HG02981 (cell line): ENCODE results near the gene MYO1E.
A peak's percentile ranks its signal among the peaks of the same experiment; 100 is the strongest.

Experiments used
- ATAC-seq: cut with Tn5 transposase; IDR thresholded peaks from one replicate; pipeline ENCODE4 v1.9.1; 2021; ENCODE audit warnings: mild to moderate bottlenecking, moderate library complexity; ENCODE audit not compliant: unreplicated experiment

MYO1E gene

DNA sequence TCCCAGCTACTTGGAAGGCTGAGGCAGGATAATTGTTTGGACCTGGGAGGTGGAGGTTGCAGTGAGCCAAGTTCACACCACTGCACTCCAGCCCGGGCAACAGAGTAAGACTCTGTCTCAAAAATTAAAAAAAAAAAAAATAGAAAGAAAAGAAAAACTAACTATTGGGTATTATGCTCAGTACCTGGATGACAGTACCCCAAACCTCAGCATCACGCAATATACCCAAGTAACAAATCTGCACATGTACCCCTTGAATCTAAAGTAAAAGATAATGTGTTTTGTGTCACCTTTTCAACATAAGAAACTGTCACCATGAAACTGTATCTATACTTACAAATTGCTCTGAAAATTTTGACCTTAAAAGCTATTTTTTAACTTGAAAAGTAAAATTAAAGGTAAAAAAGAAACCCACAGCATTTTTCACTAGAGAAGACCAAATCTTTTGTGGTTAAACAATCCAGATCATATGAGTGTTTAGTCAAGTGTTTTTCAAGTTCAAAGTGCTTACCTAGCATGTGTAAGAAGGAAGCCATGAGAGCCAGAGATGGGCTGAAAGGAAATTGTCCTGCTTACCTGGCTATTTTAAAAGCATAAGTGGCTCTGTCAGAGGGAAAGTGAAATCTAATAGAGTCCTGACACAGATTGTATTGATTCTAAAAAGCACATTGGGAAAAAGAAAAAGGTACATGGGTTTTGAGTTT lies 50.5 kb downstream of the MYO1E start:
- ATAC-seq, result no peak

DNA sequence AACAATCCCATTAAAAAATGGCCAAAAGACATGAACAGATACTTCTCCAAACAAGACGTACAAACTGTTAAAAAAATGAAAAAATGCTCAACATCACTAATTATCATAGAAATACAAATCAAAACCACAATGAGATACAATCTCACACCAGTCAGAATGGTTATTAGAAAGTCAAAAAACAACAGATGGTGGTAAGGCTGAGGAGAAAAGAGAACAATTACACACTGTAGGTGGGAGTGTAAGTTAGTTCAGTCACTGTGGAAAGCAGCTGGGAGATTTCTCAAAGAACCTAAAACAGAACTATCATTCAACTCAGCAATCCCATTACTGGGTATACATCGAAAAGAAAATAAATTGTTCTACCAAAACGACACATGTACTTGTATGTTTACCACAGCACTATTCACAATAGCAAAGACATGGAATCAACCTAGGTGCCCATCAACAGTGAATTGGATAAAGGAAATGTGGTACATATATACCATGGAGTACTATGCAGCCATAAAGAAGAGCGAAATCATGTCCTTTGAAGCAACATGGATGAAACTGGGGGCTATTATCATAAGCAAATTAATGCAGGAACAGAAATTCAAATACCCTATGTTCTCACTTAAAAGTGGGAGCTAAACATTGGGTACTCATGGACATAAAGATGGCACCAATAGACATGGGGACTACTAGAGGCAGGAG lies 51.5 kb downstream of the MYO1E start:
- no peak for ATAC-seq

DNA sequence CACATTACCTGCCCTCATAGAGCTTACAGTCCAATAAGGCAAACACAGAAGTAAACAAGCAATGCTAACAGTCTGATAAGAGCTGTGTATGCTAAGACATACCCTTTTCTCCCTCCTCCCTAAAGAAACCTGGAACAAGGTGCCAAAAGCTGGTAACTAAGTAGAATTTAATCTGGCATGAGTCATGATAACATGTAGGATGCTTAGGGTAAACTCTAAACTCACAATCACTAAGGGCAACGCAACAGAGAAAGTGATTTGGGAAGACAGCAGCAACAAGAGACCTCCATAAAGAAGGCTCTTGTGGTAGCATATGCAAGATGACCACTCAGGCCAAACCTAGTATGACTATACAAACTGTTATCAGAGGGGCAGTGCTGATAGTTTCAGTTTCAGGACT lies 55.5 kb downstream of the MYO1E start:
- no peak for ATAC-seq

DNA sequence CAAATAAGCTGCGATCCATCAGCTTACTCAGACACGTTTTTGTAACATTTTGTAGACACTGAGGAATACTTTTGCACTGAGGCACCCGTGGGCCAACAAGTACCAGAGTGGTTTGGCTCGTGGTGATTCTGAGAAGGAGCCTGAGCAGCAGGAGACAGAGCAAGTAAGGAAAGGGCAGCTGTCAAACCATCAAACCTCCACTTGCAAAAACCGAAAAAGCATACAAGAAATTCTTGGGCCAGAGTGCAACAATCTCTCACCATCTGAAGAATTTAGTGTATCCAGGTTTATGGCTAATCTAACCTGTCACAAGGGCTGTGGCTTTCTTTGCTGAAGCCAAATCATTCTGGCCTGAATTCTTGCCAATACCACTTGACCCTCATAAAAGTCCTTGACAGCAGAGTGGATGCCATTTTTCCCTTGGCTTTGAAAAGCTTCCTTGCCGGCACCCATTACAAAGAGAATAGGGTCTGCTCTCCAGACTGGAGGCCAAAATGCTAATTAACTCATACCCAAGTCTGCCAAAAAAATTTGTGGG lies 56.7 kb downstream of the MYO1E start:
- ATAC-seq, result no peak

DNA sequence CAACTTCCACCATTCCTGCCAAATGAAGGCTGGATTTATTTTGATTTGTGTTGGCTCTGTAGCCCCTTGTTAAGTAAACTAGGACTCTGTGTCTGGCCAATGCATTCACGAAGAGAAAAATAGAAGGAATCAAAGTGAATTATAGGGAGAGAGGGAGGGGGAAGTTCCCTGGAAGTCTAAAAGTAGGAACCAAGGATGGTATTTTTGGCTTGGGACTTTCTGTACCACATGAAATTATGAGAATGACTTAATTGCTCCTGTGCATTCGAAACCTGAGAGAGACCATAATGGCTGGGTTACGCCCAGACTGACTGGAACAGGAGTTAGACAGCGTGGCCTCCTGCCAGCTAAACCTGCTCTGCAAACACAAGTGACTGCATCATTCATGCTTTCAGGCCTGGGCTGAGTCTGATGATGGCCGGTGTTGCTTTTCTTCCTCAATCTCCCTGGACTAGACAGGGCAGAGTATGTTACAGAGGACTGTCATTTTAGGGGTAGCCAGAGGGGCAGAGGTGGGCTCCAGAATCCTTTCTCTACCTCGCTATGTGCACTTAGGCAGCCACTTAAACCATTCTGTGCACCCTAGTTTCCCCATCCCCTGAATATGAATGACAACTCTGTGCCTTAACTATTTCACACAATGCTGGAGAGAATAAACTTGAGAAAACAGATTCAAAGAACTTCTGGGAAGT lies 58.9 kb downstream of the MYO1E start:
- ATAC-seq, result peak; percentile 83

DNA sequence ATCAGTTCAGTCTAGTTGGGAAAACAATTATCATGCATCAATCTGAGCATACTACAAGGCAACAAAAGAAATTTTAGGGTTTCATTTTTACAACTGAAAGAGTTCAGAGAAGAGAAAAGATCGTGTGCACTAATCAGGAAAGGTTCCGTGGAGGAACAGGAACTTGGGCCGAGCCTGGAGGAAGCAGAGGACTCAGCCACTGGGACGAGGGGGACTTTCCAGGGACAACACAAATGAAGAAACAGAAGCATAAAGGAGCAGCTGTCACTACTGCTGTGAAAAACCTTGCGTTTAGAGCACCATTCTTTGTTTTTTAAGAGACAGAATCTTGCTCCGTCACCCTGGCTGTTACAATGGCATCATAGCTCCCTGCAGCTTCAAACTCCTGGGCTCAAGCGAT lies 60.5 kb downstream of the MYO1E start:
- no peak for ATAC-seq

DNA sequence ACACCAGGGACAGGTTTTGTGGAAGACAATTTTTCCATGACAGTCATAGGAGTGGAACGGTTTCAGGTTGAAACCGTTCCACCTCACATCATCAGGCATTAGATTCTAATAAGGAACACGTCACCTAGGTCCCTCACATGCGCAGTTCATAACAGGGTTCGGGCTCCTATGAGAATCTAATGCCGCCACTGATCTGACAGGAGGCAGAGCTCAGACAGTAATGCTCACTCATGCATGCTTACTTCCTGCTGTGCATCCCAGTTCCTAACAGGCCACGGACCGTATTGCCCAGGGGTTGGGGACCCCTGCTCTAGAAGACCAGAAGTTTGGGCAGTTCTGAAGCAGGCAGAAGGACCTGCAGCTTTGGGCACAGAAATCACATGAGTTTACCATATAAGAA lies 61.5 kb downstream of the MYO1E start:
- ATAC-seq, result no peak

DNA sequence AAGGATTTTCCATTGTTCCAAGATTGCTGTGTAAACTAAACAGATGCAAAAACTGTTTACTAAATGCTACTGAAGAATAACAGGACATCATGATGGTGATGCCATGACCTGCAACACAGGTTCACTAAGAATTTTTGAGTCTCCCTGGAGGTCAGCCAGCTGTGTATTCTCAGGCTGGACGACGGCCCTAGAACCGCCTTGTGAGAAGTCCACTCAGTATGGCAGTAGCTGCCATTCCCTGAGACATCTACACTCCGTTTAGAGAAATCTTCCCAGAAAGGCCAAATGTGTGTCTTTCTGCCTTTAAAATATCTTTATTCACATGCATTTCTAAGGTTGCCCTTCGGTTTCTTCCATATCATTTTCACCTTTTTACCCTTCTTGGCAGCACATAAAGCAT lies 63.3 kb downstream of the MYO1E start:
- ATAC-seq, result no peak

DNA sequence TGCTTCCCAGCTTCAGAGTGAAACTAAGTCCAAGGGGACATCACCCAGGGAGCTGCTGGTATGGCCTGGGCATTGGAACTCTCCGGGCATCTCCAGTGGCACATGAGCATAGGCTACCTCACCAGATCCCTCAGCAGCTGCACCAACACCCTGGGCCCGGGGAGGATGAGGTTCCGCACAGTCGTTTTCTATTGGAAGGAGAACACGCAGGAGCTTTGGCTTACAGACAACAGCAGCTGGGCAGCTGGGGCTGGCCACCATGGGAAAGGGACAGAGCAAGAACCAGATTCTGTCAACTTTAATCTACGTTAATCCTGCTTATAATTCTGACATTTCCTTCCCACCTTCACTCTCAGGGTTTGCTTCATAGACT lies 65.5 kb downstream of the MYO1E start:
- no peak for ATAC-seq

DNA sequence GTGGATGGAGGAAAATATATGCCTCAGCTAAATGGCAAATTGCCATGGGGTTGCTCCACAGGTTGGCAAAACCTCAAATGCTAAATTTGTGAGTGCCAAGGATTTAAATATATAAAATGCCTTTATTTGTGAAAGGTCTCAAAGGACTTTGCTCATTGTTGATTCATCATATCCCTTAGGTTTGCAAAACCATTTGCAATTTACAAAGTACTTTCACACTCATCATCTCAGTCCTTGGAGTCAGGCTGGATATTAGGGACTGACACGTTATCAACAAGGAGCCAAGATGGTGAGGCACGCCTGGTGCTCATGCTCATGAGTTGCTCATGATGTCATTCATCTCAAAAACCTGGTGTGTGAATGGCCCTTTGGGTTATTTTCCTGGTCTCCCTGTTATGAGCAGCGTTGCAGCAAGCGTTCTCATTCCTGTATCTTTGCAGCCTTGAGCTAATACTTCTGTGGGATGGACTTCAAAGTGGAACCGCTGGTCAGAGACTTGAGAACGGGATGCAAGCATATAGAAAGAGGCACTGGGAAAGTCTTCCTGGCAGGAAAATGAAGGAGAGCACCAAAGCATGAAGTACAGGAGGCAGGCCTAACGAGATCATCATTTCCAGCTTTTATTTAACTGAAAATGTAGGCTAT lies 66.0 kb downstream of the MYO1E start:
- ATAC-seq, result no peak

DNA sequence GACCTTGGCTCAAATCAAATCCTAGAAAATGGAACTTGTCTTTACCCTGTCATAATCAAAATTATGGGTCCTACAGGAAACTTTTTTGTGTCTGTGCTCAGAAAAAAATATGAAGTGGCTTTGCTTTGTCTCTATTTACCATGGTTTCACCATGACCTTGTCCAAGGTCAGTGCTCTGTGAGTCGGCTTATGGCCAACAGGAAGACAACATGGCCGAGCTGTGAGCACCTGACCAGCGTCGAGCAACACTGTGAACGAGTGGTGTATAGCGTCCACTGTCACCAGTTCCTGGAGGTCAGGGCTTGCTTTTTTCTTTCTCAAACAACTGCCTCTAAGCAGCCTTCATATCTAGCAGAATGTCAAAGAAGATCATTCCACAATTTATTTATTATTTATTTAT lies 67.9 kb downstream of the MYO1E start:
- no peak for ATAC-seq

DNA sequence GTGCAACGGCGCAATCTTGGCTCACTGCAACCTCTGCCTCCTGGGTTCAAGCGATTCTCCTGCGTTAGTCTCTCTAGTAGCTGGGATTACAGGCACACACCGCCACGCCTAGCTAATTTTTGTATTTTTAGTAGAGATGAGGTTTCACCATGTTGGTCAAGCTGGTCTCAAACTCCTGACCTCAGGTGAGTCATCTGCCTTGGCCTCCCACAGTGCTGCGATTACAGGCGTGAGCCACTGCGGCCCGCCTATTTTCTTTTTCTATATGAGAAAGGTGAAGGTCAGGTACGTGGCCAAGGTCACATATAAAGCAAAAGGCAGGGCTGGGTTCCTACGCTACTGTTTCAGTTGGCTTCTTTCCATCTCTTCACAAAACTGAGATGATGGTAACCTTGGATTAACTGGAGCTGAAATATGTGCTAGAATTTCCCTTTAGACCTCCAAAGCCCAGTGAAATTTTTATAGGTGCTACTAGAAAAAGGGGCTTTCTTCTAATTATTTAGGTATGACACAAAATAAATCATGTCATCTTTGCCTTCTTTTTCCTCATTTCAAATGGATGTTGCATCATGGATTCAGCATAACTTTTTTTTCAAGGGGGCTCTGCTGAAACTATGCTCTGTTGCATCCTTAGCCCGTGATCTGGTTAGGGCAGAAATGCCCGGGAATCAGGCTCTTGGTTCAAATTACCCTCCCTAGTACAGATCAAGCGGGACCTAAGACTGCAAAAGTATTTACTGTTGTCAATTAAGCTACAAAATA lies 68.5 kb downstream of the MYO1E start:
- no peak for ATAC-seq

DNA sequence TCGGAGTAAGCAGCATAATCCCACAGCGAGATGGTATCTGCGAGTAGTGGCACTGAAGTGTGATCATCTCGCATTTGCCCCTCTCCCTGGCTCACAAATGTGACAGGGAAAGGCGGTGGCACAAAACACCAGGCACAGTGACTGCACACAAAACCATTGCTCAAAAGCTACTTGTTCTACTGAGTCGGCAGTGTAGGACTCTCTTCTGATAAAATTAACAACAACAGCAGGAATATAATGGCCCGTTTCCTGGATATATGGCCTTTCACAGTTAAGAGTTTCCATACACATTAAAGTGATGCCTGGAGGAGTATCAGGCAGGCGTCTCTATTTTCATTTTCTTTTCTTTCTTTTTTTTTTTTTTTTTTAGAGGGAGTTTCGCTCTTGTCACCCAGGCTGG lies 69.0 kb downstream of the MYO1E start:
- ATAC-seq, result no peak

DNA sequence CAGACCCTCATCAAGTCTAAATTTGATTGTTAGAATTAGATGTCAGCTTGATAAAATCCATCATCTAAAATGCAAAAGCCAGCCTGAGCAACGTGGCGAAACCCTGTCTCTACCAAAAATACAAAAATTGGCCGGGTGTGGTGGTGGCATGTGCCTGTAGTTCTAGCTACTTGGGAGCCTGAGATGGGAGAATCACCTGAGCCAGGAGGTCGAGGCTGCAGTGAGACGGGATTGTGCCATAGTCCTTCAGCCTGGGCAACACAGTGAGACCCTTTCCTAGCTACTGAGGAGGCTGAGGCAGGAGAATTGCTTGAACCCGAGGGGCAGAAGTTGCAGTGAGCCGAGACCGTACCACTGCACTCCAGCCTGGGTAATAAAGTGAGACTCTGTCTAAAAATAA lies 69.5 kb downstream of the MYO1E start:
- no peak for ATAC-seq

DNA sequence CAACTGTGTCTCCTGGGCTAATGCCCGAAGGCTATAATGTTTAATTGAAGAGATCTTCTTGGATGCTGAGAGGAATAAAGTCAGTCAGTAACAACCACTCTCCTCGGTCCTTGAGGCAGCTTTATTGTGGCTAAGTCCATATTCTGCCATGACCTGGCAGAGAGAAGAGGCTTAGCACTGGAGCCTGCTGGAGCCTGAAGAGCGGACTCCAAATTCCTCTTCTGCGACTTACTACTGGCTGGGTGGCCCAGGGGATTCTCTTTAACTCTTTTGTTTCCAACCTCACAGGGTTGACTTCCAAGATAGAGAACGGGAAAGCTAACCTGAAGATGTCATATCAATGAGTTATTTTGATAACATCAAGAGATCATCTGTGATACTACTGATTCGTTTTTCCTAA lies 71.1 kb downstream of the MYO1E start:
- no peak for ATAC-seq

DNA sequence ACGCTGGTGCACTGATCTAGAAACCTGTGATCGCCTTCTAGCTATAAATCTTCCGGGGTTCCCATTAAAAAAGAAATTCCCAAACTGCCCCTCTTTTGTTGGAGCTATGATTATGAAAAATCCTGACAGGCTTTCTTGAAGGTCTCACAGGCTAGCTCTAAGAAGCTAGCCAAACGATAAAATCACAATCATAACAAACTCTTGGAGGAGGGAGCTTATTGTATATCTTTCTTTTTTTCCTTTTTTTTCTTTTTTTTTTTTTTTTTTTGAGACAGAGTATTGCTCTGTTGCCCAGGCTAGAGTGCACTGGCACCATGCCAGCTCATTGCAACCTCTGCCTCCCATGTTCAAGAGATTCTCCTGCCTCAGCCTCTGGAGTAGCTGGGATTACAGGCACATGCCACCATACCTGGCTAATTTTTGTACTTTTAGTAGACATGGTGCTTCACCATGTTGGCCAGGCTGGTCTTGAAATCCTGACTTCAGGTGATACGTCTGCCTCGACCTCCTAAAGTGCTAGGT lies 72.0 kb downstream of the MYO1E start:
- ATAC-seq, result no peak

DNA sequence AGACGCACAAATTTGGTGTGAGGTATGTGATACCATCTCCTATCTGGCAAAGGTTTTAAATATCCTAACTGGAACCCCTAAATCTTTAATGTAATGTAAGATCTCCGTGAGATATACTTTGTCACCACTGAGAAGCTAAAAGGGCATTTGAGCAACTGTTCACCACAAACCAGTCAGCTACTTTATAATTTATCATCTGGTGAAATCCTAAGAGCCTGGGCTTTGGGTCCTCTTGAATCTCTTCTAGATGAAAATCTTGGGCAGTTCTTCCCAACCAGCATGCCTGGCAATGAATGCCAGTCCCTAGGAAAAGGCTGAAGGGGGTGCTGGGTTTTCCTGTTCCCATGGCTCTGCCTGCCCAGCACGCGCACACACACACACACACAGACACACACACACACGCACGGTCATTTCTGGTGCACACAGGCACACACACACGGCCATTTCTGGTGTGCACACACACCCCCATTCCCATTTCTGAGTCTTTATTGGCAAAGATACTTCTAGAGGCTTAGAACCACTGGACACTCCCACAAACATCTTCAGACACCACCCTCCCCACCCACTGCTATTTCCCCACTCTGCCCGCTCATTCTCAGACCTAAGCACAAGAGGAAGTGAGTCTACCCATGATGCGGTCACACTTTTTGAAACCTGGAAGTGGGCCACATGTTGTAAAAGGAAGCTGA lies 72.6 kb downstream of the MYO1E start:
- ATAC-seq, result peak; percentile 40

DNA sequence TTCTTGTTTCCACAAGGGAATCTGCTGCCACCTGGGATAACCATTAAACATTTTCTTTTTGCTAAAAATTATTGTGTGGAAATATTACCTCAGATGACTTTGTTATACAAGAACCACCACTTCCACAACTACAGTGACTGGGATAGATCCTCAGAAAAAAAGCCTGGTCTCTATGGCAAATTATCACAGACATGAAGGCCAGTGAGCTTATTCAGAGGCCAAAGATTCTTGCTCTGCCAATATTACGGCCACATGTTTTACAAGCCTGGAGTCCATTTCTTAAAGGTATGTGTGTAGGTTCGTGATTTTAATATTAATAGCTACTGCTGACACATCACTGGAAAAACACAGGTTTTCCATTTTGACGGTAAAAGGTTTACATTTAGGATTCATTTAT lies 73.8 kb downstream of the MYO1E start:
- no peak for ATAC-seq

DNA sequence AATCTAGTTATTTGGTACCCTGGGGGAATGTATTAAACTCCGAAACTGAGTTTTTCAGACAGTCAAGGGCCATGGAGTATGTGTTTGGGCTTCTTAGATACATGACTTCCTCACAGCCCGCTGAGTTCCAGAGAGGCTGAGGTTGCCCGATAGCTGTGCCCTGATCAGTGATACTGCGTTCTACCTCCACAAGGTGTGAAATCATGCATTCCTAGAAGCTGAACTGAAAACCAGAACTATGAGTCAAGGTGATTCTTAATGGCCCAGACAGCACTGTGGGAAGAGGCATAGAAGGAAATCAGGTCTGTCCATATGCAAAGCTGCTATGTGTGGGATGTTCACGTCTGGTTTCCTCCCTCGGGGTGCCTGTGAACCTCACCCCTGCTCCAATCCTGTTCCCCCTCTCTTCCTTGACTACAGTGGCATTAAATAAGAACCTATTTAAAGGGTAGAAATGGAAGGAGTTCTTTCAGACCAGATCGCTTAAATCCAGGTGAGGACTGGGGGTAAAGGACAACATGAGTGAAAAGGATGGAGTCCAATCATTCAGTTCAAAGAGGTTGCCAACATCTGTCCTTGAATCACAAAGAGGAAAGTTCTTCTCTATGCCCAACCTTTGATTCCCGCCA lies 74.3 kb downstream of the MYO1E start:
- peak; percentile 75 for ATAC-seq
